Activated CD4-positive, alpha-beta memory T cell treated with anti-CD3 and anti-CD28 coated beads, Interleukin-2, amount 10 ng/mL, durations not matched to agents 7 days and 5 days (primary cell): ENCODE measurements around the gene FAM13C. TPM values are rescaled to one million over a fixed set of nuclear protein-coding genes. Genes with fewer than 3 reads are reported as not detected.

Source experiments
- CTCF ChIA-PET: fragments of 350-600 bp; sonication (Branson Sonifier 250); formaldehyde crosslinking; loops from one replicate; lab custom pipeline; 2021; ENCODE audit warnings: antibody characterized with exemption, inconsistent platforms; lab: Charles Lee
- POLR2A ChIA-PET: fragments of 350-600 bp; sonication (Branson Sonifier 250); formaldehyde crosslinking; loops from one replicate; lab custom pipeline; 2021; ENCODE audit warnings: antibody characterized with exemption; lab: Charles Lee
- DNase-seq: peaks from one replicate; pipeline ENCODE4 v3.0.0-alpha.2; 2020
- H3K27ac Mint-ChIP-seq: one replicate; pipeline ENCODE4 v1.8.0; 2021; ENCODE audit warnings: mild to moderate bottlenecking, mixed read lengths
- H3K27me3 Mint-ChIP-seq: one replicate; pipeline ENCODE4 v1.8.0; 2021; ENCODE audit warnings: mixed read lengths
- H3K36me3 Mint-ChIP-seq: one replicate; pipeline ENCODE4 v1.8.0; 2021; ENCODE audit warnings: low read depth, mixed read lengths
- H3K4me1 Mint-ChIP-seq: one replicate; pipeline ENCODE4 v1.8.0; 2021; ENCODE audit warnings: mixed read lengths
- H3K4me3 Mint-ChIP-seq: one replicate; pipeline ENCODE4 v1.8.0; 2021; ENCODE audit warnings: mild to moderate bottlenecking, mixed read lengths
- H3K9me3 Mint-ChIP-seq: one replicate; pipeline ENCODE4 v1.8.0; 2021; ENCODE audit warnings: mixed read lengths
- total RNA-seq, 2 experiments: library from RNA; stranded (reverse); gene quantifications; one replicate each; pipeline ENCODE4 v1.2.3, GENCODE V29; 2021

Gene FAM13C
- total RNA-seq, 2 experiments from 2014 or later: not detected

GRCh38 chr10:59350558-59350957 lies 11.8 kb downstream of the FAM13C start:
- Mint-ChIP-seq H3K4me3 (no peak overlapping the region), H3K9me3 (no peaks in the 10 kb centered on the region), H3K27ac (no peak overlapping the region), H3K4me1 (no peaks in the 10 kb centered on the region), H3K36me3 (no peaks in the 10 kb centered on the region), H3K27me3 (no peaks in the 10 kb centered on the region)
- DNase-seq: no peak
- POLR2A ChIA-PET: no interaction called here
- CTCF ChIA-PET: no interaction called here

GRCh38 chr10:59346321-59346720 lies 16.0 kb downstream of the FAM13C start:
- no peaks in the 10 kb centered on the region for H3K4me1 Mint-ChIP-seq
- H3K36me3 Mint-ChIP-seq: no peaks in the 10 kb centered on the region
- ChIA-PET POLR2A (no interaction called here), CTCF (no interaction called here)
- peaks cover 2% of the 10 kb centered on the region for H3K9me3 Mint-ChIP-seq
- DNase-seq: no peak
- no peak overlapping the region for H3K4me3 Mint-ChIP-seq
- no peak overlapping the region for H3K27ac Mint-ChIP-seq
- no peaks in the 10 kb centered on the region for H3K27me3 Mint-ChIP-seq

- H3K27me3 Mint-ChIP-seq: no peaks in the 10 kb centered on the region
- H3K27ac Mint-ChIP-seq: no peak overlapping the region
Measured at GRCh38 chr10:59342723-59343122, 19.6 kb downstream of the FAM13C start.

GRCh38 chr10:59342000-59342399 lies 20.3 kb downstream of the FAM13C start:
- H3K9me3 Mint-ChIP-seq: peaks cover 2% of the 10 kb centered on the region
- POLR2A ChIA-PET: no interaction called here
- no peaks in the 10 kb centered on the region for H3K4me1 Mint-ChIP-seq
- no peak overlapping the region for H3K4me3 Mint-ChIP-seq
- H3K27me3 Mint-ChIP-seq: no peaks in the 10 kb centered on the region
- CTCF ChIA-PET: no interaction called here
- H3K27ac Mint-ChIP-seq: no peak overlapping the region
- DNase-seq: no peak
- H3K36me3 Mint-ChIP-seq: no peaks in the 10 kb centered on the region

More at GRCh38 chr10:59342723-59343122, 19.6 kb downstream of the FAM13C start:
- no peaks in the 10 kb centered on the region for H3K36me3 Mint-ChIP-seq
- no peak overlapping the region for H3K4me3 Mint-ChIP-seq
- peaks cover 2% of the 10 kb centered on the region for H3K9me3 Mint-ChIP-seq
- ChIA-PET POLR2A (no interaction called here), CTCF (no interaction called here)
- DNase-seq: no peak
- no peaks in the 10 kb centered on the region for H3K4me1 Mint-ChIP-seq

GRCh38 chr10:59340285-59340684 lies 22.1 kb downstream of the FAM13C start:
- H3K4me3 Mint-ChIP-seq: no peak overlapping the region
- no peaks in the 10 kb centered on the region for H3K36me3 Mint-ChIP-seq
- H3K4me1 Mint-ChIP-seq: no peaks in the 10 kb centered on the region
- no peak overlapping the region for H3K27ac Mint-ChIP-seq
- DNase-seq: no peak
- no peaks in the 10 kb centered on the region for H3K27me3 Mint-ChIP-seq
- ChIA-PET CTCF (no interaction called here), POLR2A (no interaction called here)
- peaks cover 2% of the 10 kb centered on the region for H3K9me3 Mint-ChIP-seq

- no peak for DNase-seq
- Mint-ChIP-seq H3K4me3 (no peak overlapping the region), H3K27me3 (no peaks in the 10 kb centered on the region), H3K36me3 (no peaks in the 10 kb centered on the region), H3K9me3 (peaks cover 2% of the 10 kb centered on the region), H3K27ac (no peak overlapping the region), H3K4me1 (no peaks in the 10 kb centered on the region)
- ChIA-PET CTCF (no interaction called here), POLR2A (no interaction called here)
Measured at GRCh38 chr10:59339351-59339750, 23.0 kb downstream of the FAM13C start.

GRCh38 chr10:59337201-59337652 lies 25.1 kb downstream of the FAM13C start:
- ChIA-PET CTCF (no interaction called here), POLR2A (no interaction called here)

GRCh38 chr10:59336632-59337031 lies 25.7 kb downstream of the FAM13C start:
- Mint-ChIP-seq H3K4me3 (no peak overlapping the region), H3K9me3 (no peaks in the 10 kb centered on the region), H3K36me3 (no peaks in the 10 kb centered on the region), H3K27ac (no peak overlapping the region), H3K4me1 (no peaks in the 10 kb centered on the region), H3K27me3 (no peaks in the 10 kb centered on the region)
- POLR2A ChIA-PET: no interaction called here
- CTCF ChIA-PET: no interaction called here
- no peak for DNase-seq

More at GRCh38 chr10:59337201-59337652, 25.1 kb downstream of the FAM13C start:
- Mint-ChIP-seq H3K36me3 (no peaks in the 10 kb centered on the region), H3K4me1 (no peaks in the 10 kb centered on the region), H3K27me3 (no peaks in the 10 kb centered on the region), H3K9me3 (no peaks in the 10 kb centered on the region), H3K27ac (no peak overlapping the region), H3K4me3 (no peak overlapping the region)
- DNase-seq: no peak

GRCh38 chr10:59335497-59335896 lies 26.9 kb downstream of the FAM13C start:
- Mint-ChIP-seq H3K36me3 (no peaks in the 10 kb centered on the region), H3K27me3 (no peaks in the 10 kb centered on the region), H3K4me1 (no peaks in the 10 kb centered on the region), H3K27ac (no peak overlapping the region), H3K4me3 (no peak overlapping the region), H3K9me3 (no peaks in the 10 kb centered on the region)
- CTCF ChIA-PET: no interaction called here
- no peak for DNase-seq
- POLR2A ChIA-PET: no interaction called here

GRCh38 chr10:59333701-59334100 lies 28.6 kb downstream of the FAM13C start:
- Mint-ChIP-seq H3K36me3 (no peaks in the 10 kb centered on the region), H3K27ac (no peak overlapping the region), H3K4me3 (no peak overlapping the region), H3K4me1 (no peaks in the 10 kb centered on the region), H3K9me3 (no peaks in the 10 kb centered on the region), H3K27me3 (no peaks in the 10 kb centered on the region)
- no peak for DNase-seq
- ChIA-PET POLR2A (no interaction called here), CTCF (no interaction called here)

- no peaks in the 10 kb centered on the region for H3K4me1 Mint-ChIP-seq
- CTCF ChIA-PET: no interaction called here
Measured at GRCh38 chr10:59332581-59332980, 29.8 kb downstream of the FAM13C start.

GRCh38 chr10:59331661-59332060 lies 30.7 kb downstream of the FAM13C start:
- Mint-ChIP-seq H3K4me1 (no peaks in the 10 kb centered on the region), H3K36me3 (no peaks in the 10 kb centered on the region), H3K27me3 (no peaks in the 10 kb centered on the region), H3K27ac (no peak overlapping the region), H3K4me3 (no peak overlapping the region), H3K9me3 (no peaks in the 10 kb centered on the region)
- ChIA-PET POLR2A (no interaction called here), CTCF (no interaction called here)
- DNase-seq: no peak

More at GRCh38 chr10:59332581-59332980, 29.8 kb downstream of the FAM13C start:
- H3K27ac Mint-ChIP-seq: no peak overlapping the region
- H3K4me3 Mint-ChIP-seq: no peak overlapping the region
- H3K9me3 Mint-ChIP-seq: no peaks in the 10 kb centered on the region
- H3K27me3 Mint-ChIP-seq: no peaks in the 10 kb centered on the region
- DNase-seq: no peak
- POLR2A ChIA-PET: no interaction called here
- H3K36me3 Mint-ChIP-seq: no peaks in the 10 kb centered on the region

GRCh38 chr10:59325116-59325515 lies 37.2 kb downstream of the FAM13C start:
- Mint-ChIP-seq H3K27ac (no peak overlapping the region), H3K9me3 (no peaks in the 10 kb centered on the region), H3K36me3 (no peaks in the 10 kb centered on the region), H3K27me3 (no peaks in the 10 kb centered on the region), H3K4me1 (no peaks in the 10 kb centered on the region), H3K4me3 (no peak overlapping the region)
- ChIA-PET POLR2A (no interaction called here), CTCF (no interaction called here)
- no peak for DNase-seq

GRCh38 chr10:59324597-59324996 lies 37.8 kb downstream of the FAM13C start:
- Mint-ChIP-seq H3K27me3 (no peaks in the 10 kb centered on the region), H3K4me3 (no peak overlapping the region), H3K4me1 (no peaks in the 10 kb centered on the region), H3K27ac (no peak overlapping the region), H3K36me3 (no peaks in the 10 kb centered on the region), H3K9me3 (no peaks in the 10 kb centered on the region)
- ChIA-PET CTCF (no interaction called here), POLR2A (no interaction called here)
- no peak for DNase-seq
